Measurements from ENCODE around the gene CHRNA7.

The CHRNA7 gene

DNA sequence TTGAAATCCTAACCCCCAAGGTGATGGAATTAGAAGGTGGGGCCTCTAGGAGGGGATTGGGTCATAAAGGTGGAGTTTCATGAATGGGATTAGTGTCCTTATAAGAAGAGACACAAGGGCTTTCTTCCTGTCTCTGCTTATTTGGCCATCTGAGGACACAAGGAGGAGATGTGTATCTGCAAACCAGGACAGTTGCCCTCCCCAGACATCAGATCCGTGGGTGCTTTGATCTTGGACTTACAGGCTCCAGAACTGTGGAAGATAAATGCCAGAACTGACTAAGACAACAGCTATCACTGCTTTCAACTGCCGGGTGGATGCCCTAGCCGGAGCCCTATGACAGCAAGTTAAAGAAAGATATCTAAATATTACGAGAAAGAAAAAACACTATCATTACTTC lies 94.4 kb downstream of the CHRNA7 start:
- Histone ChIP-seq H3K27me3 (ENCODE audit: insufficient read depth, low read length) (no peaks in the 10 kb centered on the region), H3K27ac (ENCODE audit: low read depth, low read length, poor library complexity, severe bottlenecking) (no peak overlapping the region), H3K36me3 (ENCODE audit: insufficient read depth, low read length) (no peaks in the 10 kb centered on the region), H4K20me1 (ENCODE audit: insufficient read depth, low read length) (no peaks in the 10 kb centered on the region), H2AFZ (ENCODE audit: low read length) (no peak overlapping the region), H3F3A (ENCODE audit: insufficient read depth, low read length) (no peaks in the 10 kb centered on the region), H3K9me3 (ENCODE audit: low read length) (no peaks in the 10 kb centered on the region), H3K4me3 (ENCODE audit: low read depth, low read length, poor library complexity, severe bottlenecking) (no peak overlapping the region), H3K9ac (ENCODE audit: low read length) (no peak overlapping the region), H3K4me1 (ENCODE audit: insufficient read depth, low read length, severe bottlenecking) (no peaks in the 10 kb centered on the region), H3K4me2 (ENCODE audit: low read length) (no peak overlapping the region), H3K9me2 (ENCODE audit: low read depth, low read length) (no peaks in the 10 kb centered on the region), H3K79me2 (ENCODE audit: insufficient read depth, low read length) (no peaks in the 10 kb centered on the region)
- TF ChIP-seq CTCF (IDR thresholded peaks at IDR 0.05; ENCODE audit: low read length) (no peak), EZH2 (IDR thresholded peaks at IDR 0.05; ENCODE audit: borderline replicate concordance, low read length) (no peak)

GRCh38 chr15:32125595-32125994 lies 95.3 kb downstream of the CHRNA7 start:
- no peaks in the 10 kb centered on the region for H3K36me3 ChIP-seq (ENCODE audit: insufficient read depth, low read length)
- no peaks in the 10 kb centered on the region for H4K20me1 ChIP-seq (ENCODE audit: insufficient read depth, low read length)
- H3K27ac ChIP-seq (ENCODE audit: low read depth, low read length, poor library complexity, severe bottlenecking) = no peak overlapping the region
- H3K4me1 ChIP-seq (ENCODE audit: insufficient read depth, low read length, severe bottlenecking) = no peaks in the 10 kb centered on the region
- H3K9me3 ChIP-seq (ENCODE audit: low read length) = no peaks in the 10 kb centered on the region
- TF ChIP-seq EZH2 (IDR thresholded peaks at IDR 0.05; ENCODE audit: borderline replicate concordance, low read length) = no peak
- no peak for TF ChIP-seq CTCF (IDR thresholded peaks at IDR 0.05; ENCODE audit: low read length)
- no peak overlapping the region for H3K9ac ChIP-seq (ENCODE audit: low read length)
- no peak overlapping the region for H2AFZ ChIP-seq (ENCODE audit: low read length)
- H3K79me2 ChIP-seq (ENCODE audit: insufficient read depth, low read length) = no peaks in the 10 kb centered on the region
- H3K4me2 ChIP-seq (ENCODE audit: low read length) = no peak overlapping the region
- no peak overlapping the region for H3K4me3 ChIP-seq (ENCODE audit: low read depth, low read length, poor library complexity, severe bottlenecking)
- H3K9me2 ChIP-seq (ENCODE audit: low read depth, low read length) = no peaks in the 10 kb centered on the region
- H3K27me3 ChIP-seq (ENCODE audit: insufficient read depth, low read length) = no peaks in the 10 kb centered on the region
- H3F3A ChIP-seq (ENCODE audit: insufficient read depth, low read length) = no peaks in the 10 kb centered on the region

DNA sequence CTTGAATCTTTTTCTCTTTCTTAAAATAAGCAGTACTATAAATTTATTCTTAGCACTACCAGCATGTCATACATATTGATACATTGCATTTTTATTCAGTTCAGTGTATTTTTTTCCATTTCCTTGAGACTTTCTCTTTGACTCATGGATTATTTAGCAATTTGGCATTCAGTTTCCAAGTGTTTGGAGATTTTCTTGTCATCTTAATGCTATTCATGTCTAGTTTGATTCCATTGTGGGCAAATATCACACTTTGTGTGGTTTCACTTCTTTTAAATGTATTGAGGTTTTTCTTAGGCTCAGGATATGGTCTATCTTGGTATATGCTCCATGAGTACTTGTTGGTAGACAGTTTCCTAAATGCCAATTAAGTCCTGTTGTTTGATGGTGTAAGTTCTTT lies 99.5 kb downstream of the CHRNA7 start:
- Histone ChIP-seq H3K4me1 (ENCODE audit: insufficient read depth, low read length, severe bottlenecking) (no peaks in the 10 kb centered on the region), H3K4me3 (ENCODE audit: low read depth, low read length, poor library complexity, severe bottlenecking) (no peak overlapping the region), H4K20me1 (ENCODE audit: insufficient read depth, low read length) (no peaks in the 10 kb centered on the region), H3K9me3 (ENCODE audit: low read length) (no peaks in the 10 kb centered on the region), H3K9ac (ENCODE audit: low read length) (no peak overlapping the region), H3K27ac (ENCODE audit: low read depth, low read length, poor library complexity, severe bottlenecking) (no peak overlapping the region), H3K4me2 (ENCODE audit: low read length) (no peak overlapping the region), H2AFZ (ENCODE audit: low read length) (no peak overlapping the region), H3K79me2 (ENCODE audit: insufficient read depth, low read length) (no peaks in the 10 kb centered on the region), H3K36me3 (ENCODE audit: insufficient read depth, low read length) (no peaks in the 10 kb centered on the region), H3F3A (ENCODE audit: insufficient read depth, low read length) (no peaks in the 10 kb centered on the region), H3K9me2 (ENCODE audit: low read depth, low read length) (no peaks in the 10 kb centered on the region), H3K27me3 (ENCODE audit: insufficient read depth, low read length) (no peaks in the 10 kb centered on the region)
- no peak for TF ChIP-seq CTCF (IDR thresholded peaks at IDR 0.05; ENCODE audit: low read length)
- TF ChIP-seq EZH2 (IDR thresholded peaks at IDR 0.05; ENCODE audit: borderline replicate concordance, low read length) = no peak

Data from OCI-LY1 (cell line).